Neural cell (in vitro differentiated cells): ENCODE results near the gene HIVEP2. TPM values are rescaled to one million over a fixed set of nuclear protein-coding genes. Genes with fewer than 3 reads are reported as not detected.

Source experiments
- H2AFZ ChIP-seq: fragments of 200-600, 300-800 bp; sonication (generic), shearing (Covaris generic); 2 replicates; pipeline ENCODE4 v1.6.0; 2014; ENCODE audit warnings: low read depth, mild to moderate bottlenecking, antibody characterized with exemption, low read length, moderate library complexity
- H3F3A ChIP-seq: fragments of 200-600 bp; shearing (Covaris generic); 2 replicates; pipeline ENCODE4 v1.6.1; 2016; ENCODE audit warnings: mild to moderate bottlenecking, moderate library complexity, mixed read lengths, antibody characterized with exemption, low read length; ENCODE audit not compliant: insufficient read depth, poor library complexity, severe bottlenecking
- H3K27ac ChIP-seq: fragments of 200-600, 300-800 bp; sonication (generic), shearing (Covaris generic); 2 replicates; pipeline ENCODE4 v1.5.1; 2014; ENCODE audit warnings: mild to moderate bottlenecking, low read length, moderate library complexity
- H3K27me3 ChIP-seq: fragments of 300-800, 200-600 bp; sonication (generic), shearing (Covaris generic); 2 replicates; pipeline ENCODE4 v1.6.0; 2014; ENCODE audit warnings: mild to moderate bottlenecking, low read depth, low read length, moderate library complexity; ENCODE audit not compliant: insufficient read depth
- H3K36me3 ChIP-seq: fragments of 300-800, 200-600 bp; sonication (generic), shearing (Covaris generic); 2 replicates; pipeline ENCODE4 v1.5.1; 2014; ENCODE audit warnings: mild to moderate bottlenecking, antibody characterized with exemption, low read length, moderate library complexity; ENCODE audit not compliant: insufficient read depth
- H3K4me2 ChIP-seq: fragments of 300-800, 200-600 bp; sonication (generic), shearing (Covaris generic); 2 replicates; pipeline ENCODE4 v1.6.0; 2014; ENCODE audit warnings: mild to moderate bottlenecking, low read length
- H3K4me3 ChIP-seq: fragments of 300-800, 200-600 bp; sonication (generic), shearing (Covaris generic); 2 replicates; pipeline ENCODE4 v1.5.1; 2014; ENCODE audit warnings: mild to moderate bottlenecking, low read length, moderate library complexity
- H3K79me2 ChIP-seq: fragments of 200-600 bp; shearing (Covaris generic); replicated peaks from 2 replicates; pipeline ENCODE4 v1.6.0; 2014; ENCODE audit warnings: mild to moderate bottlenecking, low read length, moderate library complexity; ENCODE audit not compliant: insufficient read depth
- H3K9ac ChIP-seq: fragments of 300-800, 200-600 bp; sonication (generic), shearing (Covaris generic); 2 replicates; pipeline ENCODE4 v1.6.1; 2016; ENCODE audit warnings: mild to moderate bottlenecking, low read length, mixed read lengths
- H3K9me2 ChIP-seq: fragments of 200-600 bp; shearing (Covaris generic); 2 replicates; pipeline ENCODE4 v1.6.1; 2016; ENCODE audit warnings: mild to moderate bottlenecking, low read length, mixed read lengths; ENCODE audit not compliant: insufficient read depth
- H3K9me3 ChIP-seq: fragments of 200-600, 300-800 bp; sonication (generic), shearing (Covaris generic); 2 replicates; pipeline ENCODE4 v1.6.1; 2016; ENCODE audit warnings: mild to moderate bottlenecking, mixed run types, low read length, moderate library complexity, mixed read lengths
- H4K20me1 ChIP-seq: fragments of 200-600 bp; shearing (Covaris generic); 2 replicates; pipeline ENCODE4 v1.6.1; 2016; ENCODE audit warnings: mild to moderate bottlenecking, mixed run types; ENCODE audit not compliant: insufficient read depth
- CTCF ChIP-seq: fragments of 450-650 bp; IDR thresholded peaks from 2 replicates; pipeline ENCODE4 v1.5.1; 2014; ENCODE audit warnings: antibody characterized with exemption, mild to moderate bottlenecking, moderate library complexity; ENCODE audit not compliant: poor library complexity, severe bottlenecking
- EP300 ChIP-seq: fragments of 450-650 bp; conservative IDR thresholded peaks from 2 replicates; pipeline ENCODE4 v1.6.1; 2014; ENCODE audit warnings: antibody characterized with exemption, mild to moderate bottlenecking, moderate library complexity; ENCODE audit not compliant: poor library complexity, severe bottlenecking
- EZH2 ChIP-seq: fragments of 200-600, 300-800 bp; shearing (Covaris generic), sonication (generic); IDR thresholded peaks from 2 replicates; pipeline ENCODE4 v1.6.1; 2014; ENCODE audit warnings: antibody characterized with exemption, low read length, borderline replicate concordance, mild to moderate bottlenecking; ENCODE audit not compliant: insufficient read depth, poor library complexity, severe bottlenecking
- MXI1 ChIP-seq: fragments of 450-650 bp; conservative IDR thresholded peaks from 2 replicates; pipeline ENCODE4 v1.6.1; 2014; ENCODE audit warnings: antibody characterized with exemption, mild to moderate bottlenecking; ENCODE audit not compliant: poor library complexity, severe bottlenecking
- POLR2AphosphoS5 ChIP-seq: IDR thresholded peaks from 2 replicates; pipeline ENCODE4 v1.6.1; 2012
- RAD21 ChIP-seq: fragments of 450-650 bp; conservative IDR thresholded peaks from 2 replicates; pipeline ENCODE4 v1.6.1; 2014; ENCODE audit warnings: antibody characterized with exemption, mild to moderate bottlenecking, moderate library complexity
- SMC3 ChIP-seq: fragments of 450-650 bp; conservative IDR thresholded peaks from 2 replicates; pipeline ENCODE4 v1.6.1; 2014; ENCODE audit warnings: antibody characterized with exemption, mild to moderate bottlenecking, moderate library complexity; ENCODE audit not compliant: poor library complexity
- TAF1 ChIP-seq: IDR thresholded peaks from 2 replicates; pipeline ENCODE4 v1.6.1; 2012; ENCODE audit warnings: low read depth
- polyA plus RNA-seq: library from polyadenylated mRNA; depleted of rRNA; stranded (reverse); fragments of >200 nt; gene quantifications from 2 replicates; pipeline ENCODE4 v1.2.3, GENCODE V29; 2014
- TF ChIP-seq, protein P1 (sequence below): IDR thresholded peaks from 2 replicates; pipeline ENCODE4 v1.6.1; 2012; ENCODE audit warnings: borderline replicate concordance

Gene HIVEP2
- polyA plus RNA-seq, 1 donor from 2014 or later = 6.0 TPM

DNA sequence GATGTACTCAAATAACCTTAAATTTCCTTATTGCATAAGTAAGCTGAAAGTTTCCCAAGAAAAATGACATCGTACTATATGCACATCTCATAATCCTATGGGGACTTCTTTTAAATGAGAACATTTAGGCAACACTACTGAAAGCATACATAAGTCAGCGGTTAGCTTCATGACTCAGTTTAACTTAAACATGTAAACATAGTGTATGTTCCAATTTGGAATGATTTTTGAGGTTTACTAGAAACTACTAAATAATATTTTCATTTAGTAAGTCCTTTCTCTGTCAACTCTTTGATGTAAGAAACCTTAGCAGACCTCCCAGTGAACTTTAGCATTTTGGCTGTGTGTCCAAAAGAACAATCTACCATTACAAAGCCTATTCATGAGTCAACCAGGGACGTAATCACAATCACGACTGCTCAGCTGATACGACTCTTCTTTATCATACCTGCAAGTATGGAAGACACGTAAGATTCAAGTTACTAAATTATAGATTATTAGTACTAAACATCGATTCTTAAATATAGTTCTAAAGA is 19.3 kb downstream of the HIVEP2 start:
- Histone ChIP-seq H2AFZ (no peak overlapping the region), H3K9me2 (no peaks in the 10 kb centered on the region), H3K27me3 (peaks cover 29% of the 10 kb centered on the region), H3K9me3 (no peaks in the 10 kb centered on the region), H3F3A (no peaks in the 10 kb centered on the region), H3K4me3 (no peak overlapping the region), H3K27ac (no peak overlapping the region), H4K20me1 (no peaks in the 10 kb centered on the region), H3K9ac (no peak overlapping the region), H3K36me3 (no peaks in the 10 kb centered on the region), H3K4me2 (no peak overlapping the region), H3K79me2 (peaks cover 9% of the 10 kb centered on the region)
- no peak for TF ChIP-seq EZH2
- TF ChIP-seq, protein P1, sequence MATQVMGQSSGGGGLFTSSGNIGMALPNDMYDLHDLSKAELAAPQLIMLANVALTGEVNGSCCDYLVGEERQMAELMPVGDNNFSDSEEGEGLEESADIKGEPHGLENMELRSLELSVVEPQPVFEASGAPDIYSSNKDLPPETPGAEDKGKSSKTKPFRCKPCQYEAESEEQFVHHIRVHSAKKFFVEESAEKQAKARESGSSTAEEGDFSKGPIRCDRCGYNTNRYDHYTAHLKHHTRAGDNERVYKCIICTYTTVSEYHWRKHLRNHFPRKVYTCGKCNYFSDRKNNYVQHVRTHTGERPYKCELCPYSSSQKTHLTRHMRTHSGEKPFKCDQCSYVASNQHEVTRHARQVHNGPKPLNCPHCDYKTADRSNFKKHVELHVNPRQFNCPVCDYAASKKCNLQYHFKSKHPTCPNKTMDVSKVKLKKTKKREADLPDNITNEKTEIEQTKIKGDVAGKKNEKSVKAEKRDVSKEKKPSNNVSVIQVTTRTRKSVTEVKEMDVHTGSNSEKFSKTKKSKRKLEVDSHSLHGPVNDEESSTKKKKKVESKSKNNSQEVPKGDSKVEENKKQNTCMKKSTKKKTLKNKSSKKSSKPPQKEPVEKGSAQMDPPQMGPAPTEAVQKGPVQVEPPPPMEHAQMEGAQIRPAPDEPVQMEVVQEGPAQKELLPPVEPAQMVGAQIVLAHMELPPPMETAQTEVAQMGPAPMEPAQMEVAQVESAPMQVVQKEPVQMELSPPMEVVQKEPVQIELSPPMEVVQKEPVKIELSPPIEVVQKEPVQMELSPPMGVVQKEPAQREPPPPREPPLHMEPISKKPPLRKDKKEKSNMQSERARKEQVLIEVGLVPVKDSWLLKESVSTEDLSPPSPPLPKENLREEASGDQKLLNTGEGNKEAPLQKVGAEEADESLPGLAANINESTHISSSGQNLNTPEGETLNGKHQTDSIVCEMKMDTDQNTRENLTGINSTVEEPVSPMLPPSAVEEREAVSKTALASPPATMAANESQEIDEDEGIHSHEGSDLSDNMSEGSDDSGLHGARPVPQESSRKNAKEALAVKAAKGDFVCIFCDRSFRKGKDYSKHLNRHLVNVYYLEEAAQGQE = no peak
- TF ChIP-seq EP300 = no peak

DNA sequence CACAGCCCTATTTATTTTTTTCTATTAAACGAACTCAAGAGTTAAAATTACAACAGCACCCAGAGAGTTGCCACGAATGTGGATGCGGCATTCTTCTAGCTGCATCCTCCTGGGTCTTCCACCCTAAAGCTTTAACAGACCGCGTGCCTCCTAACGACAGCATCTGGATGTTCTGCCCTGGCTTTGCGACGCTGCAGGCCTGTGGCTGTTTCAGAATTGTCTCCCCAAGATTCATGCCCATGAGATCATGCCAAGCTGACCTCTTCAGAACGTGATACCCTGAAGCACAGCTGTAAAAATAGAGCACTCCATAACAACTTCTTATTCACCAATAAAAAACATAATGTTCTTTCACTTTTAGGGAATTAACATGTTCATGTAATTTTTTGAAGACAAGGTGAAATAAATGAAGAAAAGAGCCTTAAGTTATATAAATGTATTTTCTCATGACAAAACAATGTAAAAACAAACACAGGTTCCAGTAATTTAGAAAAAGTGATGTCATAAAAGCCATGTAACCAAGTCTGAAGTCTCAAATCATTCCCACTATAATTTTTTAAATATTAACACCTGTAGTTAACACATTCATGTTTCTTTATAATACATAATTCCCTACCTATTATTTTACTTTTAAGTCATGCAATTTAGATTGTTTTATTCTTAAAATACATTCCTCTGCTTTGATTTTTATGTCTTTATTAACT is 26.5 kb downstream of the HIVEP2 start:
- no peak overlapping the region for H3K4me3 ChIP-seq
- H3F3A ChIP-seq = no peaks in the 10 kb centered on the region
- no peaks in the 10 kb centered on the region for H3K36me3 ChIP-seq
- no peak for TF ChIP-seq TAF1
- TF ChIP-seq CTCF = no peak
- no peak overlapping the region for H2AFZ ChIP-seq
- H3K4me2 ChIP-seq = no peak overlapping the region
- H3K27me3 ChIP-seq = no peaks in the 10 kb centered on the region
- H3K9ac ChIP-seq = no peak overlapping the region
- H4K20me1 ChIP-seq = no peaks in the 10 kb centered on the region
- H3K9me3 ChIP-seq = no peaks in the 10 kb centered on the region
- H3K27ac ChIP-seq = no peak overlapping the region
- no peaks in the 10 kb centered on the region for H3K79me2 ChIP-seq
- no peaks in the 10 kb centered on the region for H3K9me2 ChIP-seq

- H2AFZ ChIP-seq = no peak overlapping the region
- no peaks in the 10 kb centered on the region for H3F3A ChIP-seq
- H3K9ac ChIP-seq = no peak overlapping the region
- H3K79me2 ChIP-seq = no peaks in the 10 kb centered on the region
- H3K27ac ChIP-seq = no peak overlapping the region
- H3K36me3 ChIP-seq = no peaks in the 10 kb centered on the region
- H3K4me2 ChIP-seq = no peak overlapping the region
- H3K27me3 ChIP-seq = no peaks in the 10 kb centered on the region
- H3K9me3 ChIP-seq = no peaks in the 10 kb centered on the region
- TF ChIP-seq RAD21 = no peak
- no peak for TF ChIP-seq CTCF
- TF ChIP-seq EP300 = no peak
- no peak for TF ChIP-seq SMC3
- no peak for TF ChIP-seq TAF1
- TF ChIP-seq MXI1 = no peak
- TF ChIP-seq, protein P1 = no peak
- no peak for TF ChIP-seq POLR2AphosphoS5
- no peak for TF ChIP-seq EZH2
- no peaks in the 10 kb centered on the region for H4K20me1 ChIP-seq
- no peaks in the 10 kb centered on the region for H3K9me2 ChIP-seq
- no peak overlapping the region for H3K4me3 ChIP-seq
These were observed 28.1 kb downstream of the HIVEP2 start for GRCh38 chr6:142916881-142917280.
